CD4-positive, alpha-beta T cell treated with Interleukin-4 for 1 hour (primary cell): Measurements from ENCODE around the gene DEFB129.

Source experiments
- DNase-seq, 2 donors: peaks; one replicate each; pipeline ENCODE4 v3.0.0-alpha.2; 2020 to 2022

Gene DEFB129

DNA sequence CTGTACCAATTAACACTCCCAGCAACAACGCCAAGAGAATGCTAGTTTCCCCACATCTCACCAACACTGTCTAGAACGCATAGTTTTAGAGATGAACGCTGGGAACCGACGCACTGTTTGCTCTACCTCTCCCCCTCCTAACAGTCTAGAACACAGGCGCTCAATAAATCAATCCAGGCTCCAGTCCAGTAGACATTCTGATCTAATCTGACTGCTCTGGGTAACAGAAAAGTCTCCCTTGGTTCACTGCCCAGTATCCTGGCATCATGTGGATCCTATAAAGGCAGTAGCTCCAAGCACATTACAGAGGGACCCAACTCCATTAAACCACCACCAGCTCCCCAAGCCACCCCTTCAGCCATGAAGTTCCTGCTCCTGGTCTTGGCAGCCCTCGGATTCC is 30.4 kb downstream of the DEFB129 start, which contains the start of gene DEFB132:
TSS of gene DEFB132 (plus strand) at position 306 of the 400 bp plus-strand sequence. CDS start at position 361, 55 bp downstream.
- DNase-seq: no peak

DNA sequence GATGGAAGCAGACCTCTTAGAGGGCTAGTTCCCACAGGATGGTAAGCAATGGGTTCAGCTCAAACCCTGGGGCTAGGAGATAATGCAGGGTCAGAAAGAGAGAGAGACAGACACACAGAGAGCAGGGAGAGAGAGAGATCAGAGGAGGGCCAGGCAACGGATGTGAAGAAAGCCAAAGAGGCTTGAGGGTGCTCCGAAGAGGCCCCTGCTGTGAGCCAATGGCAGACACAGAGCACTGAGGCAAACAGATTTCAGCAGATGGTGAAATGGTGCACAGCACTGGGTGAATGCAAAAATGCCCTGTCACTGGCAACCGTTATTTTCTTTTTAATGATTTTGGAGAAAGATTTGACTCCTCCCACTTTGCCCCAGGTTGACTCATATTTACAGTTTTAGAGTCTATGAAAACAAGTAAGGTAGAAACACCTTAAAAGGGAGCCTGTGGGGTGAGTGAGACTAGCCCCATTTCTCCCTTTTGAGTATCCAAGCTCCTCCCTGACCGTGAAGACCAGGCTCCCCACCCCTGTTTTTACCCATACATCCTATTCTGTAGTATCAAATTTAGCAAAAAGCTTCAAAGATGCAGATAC is 31.3 kb downstream of the DEFB129 start:
- DNase-seq: no peak

DNA sequence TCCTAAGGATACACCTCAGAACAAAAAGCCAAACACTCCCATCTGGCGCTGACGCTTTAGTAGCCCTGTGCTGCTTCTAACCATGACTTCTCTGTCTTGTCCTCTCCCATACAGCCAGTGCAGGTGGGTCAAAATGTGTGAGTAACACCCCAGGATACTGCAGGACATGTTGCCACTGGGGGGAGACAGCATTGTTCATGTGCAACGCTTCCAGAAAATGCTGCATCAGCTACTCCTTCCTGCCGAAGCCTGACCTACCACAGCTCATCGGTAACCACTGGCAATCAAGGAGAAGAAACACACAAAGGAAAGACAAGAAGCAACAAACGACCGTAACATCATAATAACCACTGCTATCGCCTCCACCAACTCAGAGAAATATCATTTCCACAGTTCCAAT is 31.9 kb downstream of the DEFB129 start:
- peak in 1 of 2 donors; percentile 6 for DNase-seq

GRCh38 chr20:259981-260380 is 32.9 kb downstream of the DEFB129 start:
- no peak for DNase-seq

GRCh38 chr20:263701-264100 is 36.6 kb downstream of the DEFB129 start:
- DNase-seq: no peak

GRCh38 chr20:266596-267562 is 39.8 kb downstream of the DEFB129 start:
- peak; percentile 86 to 87 for DNase-seq

- no peak for DNase-seq
These were observed 43.5 kb downstream of the DEFB129 start for GRCh38 chr20:270517-270916.

GRCh38 chr20:271069-271468 is 44.0 kb downstream of the DEFB129 start:
- no peak for DNase-seq

DNA sequence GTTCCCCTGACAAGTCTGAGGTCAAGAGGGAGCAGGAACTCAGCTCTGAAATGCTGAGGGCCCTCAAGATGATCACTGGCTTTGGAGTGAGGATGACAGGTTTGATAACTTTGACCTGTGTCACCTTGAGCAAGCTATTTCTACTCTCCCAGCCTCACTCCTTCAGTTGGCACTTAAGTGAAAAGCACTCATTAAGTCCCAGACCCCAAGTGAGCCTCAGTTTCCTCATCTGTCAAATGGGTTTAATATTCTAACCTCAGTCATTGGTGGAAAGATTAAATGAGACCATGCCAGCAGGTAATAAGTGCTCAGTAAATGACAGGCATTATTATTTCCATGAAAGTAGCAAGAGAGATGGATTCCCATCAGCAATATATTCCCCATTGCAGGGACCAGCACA is 44.5 kb downstream of the DEFB129 start:
- no peak for DNase-seq

GRCh38 chr20:272718-273117 is 45.7 kb downstream of the DEFB129 start:
- no peak for DNase-seq

DNA sequence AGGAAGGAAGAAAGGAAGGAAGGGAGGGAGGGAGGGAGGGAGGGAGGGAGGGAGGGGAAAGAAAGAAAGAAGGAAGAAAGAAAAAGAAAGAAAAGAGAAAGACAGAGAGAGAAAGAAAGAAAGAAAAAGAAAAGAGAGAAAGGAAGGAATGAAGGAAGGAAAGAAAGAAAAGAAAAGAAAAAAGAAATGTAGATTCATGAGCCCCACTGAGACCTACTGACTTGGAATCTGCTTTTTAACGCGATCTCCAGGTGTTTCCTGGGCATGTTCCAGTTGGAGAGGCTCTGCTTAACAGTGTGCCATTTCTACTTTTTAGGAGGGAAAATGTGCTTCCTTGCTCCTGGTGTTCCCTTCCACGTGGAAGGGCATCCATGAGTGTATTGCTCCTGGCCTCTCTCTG is 46.8 kb downstream of the DEFB129 start:
- DNase-seq: no peak

DNA sequence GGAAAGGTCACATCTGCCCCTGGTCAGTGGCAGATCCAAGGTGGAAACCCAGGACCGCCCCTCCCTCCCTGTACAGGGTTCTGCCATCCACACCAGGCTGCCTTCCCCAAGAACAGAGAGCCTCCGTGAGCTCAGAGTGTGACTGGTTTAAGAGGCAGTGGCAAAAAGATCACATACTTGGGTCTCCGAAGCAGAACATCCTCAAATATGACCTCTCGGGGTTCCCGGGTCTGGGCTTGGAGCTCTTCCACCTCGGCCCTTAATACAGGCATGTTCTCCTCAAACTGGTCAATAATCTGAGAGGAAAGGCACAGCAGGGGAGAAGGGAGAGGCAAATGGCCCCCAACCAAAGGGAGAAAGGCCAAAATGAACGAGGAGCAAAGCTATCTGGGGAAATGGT is 48.7 kb downstream of the DEFB129 start:
- no peak for DNase-seq

DNA sequence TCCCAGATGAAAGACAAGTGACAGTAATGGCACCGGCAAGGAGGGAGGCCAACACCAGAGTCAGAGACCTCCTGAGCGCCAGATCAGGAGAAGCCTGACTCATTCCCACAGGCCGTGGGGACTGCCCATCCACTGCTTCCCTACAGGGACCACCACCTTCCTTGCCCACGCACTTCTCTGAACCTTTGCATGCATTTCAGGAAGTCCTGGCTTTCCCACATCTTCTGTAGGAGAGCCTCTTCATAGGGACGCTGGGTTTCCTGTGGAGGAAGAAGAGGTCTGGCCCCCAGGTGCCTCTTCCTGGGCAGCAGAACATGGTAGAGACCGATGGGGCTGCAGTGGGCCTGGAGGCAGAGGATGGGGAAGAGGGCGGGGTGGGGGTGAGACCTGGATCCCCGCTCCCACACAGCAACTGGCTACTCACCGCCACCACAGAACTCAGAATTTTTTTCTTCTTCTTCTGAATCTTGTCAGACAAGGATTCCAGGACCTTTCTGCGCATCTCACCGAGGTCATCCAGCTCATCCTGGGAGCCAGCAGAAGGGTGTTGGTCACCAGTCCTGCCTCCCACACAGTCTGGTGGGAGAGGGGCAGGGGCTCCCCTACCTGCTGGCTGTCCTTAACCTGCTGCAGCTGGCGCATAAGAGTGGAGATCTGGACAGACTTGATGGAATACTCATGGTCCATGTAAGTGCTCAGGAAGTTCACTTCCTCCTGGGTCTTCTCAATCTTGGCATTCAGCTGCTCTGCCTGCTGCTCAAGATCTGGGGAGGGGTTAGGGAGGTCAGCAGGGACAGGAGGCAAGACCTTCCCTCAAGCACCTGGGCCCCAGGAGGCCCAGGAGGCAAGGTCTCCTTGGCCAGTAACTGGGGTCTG is 49.8 kb downstream of the DEFB129 start:
- DNase-seq: no peak

- no peak for DNase-seq
These were observed 50.4 kb downstream of the DEFB129 start for GRCh38 chr20:277496-277781.

- DNase-seq: no peak
These were observed 51.1 kb downstream of the DEFB129 start for GRCh38 chr20:278181-278580.

DNA sequence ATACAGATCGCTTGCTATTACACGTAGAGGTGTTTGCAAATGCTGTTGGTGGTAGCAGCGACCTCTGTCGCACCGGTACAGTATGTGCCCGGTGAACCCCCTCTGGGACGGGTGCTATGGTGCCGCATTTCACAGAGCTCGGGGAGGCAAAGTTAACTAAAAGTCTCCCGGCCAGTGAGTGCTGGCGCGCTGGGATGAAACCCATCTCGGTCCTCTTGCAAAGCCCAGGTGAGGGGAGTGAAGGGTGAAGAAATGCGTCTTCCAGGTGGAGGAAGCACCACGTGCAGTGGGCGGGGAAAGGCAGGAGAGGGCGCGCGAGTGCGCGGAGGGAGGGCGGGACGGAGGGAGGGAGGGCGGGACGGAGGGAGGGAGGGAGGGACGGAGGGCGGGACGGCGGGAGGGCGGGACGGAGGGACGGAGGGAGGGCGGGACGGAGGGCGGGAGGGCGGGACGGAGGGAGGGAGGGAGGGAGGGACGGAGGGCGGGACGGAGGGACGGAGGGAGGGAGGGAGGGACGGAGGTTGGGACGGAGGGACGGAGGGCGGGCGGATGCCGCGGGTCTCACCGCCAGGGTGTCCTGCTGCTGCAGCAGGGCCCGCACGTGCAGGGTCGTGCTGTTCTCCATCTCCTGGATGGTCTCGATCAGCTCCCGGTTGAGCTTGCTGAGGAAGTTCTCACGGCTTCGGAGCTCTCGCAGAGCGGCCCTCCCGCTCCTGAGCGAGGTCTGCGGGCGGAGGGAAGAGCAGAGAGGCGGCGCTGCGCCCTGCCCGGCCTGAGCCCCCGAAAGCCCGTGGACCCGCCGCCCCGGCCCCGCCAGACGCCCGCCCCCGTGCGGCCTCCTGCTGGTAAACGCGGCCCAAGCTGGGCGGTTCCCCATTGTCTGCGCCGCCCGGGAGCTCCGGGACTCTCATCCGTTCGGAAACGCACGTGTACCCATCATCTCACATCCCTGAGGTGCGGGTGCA is 51.8 kb downstream of the DEFB129 start:
- DNase-seq: peak in 1 of 2 donors; percentile 65
